Endothelial cell (in vitro differentiated cells): ENCODE data around the gene SLN. TPM values are rescaled to one million over a fixed set of nuclear protein-coding genes. Genes with fewer than 3 reads are reported as not detected.

ENCODE experiments used
- DNase-seq: peaks from one replicate; pipeline ENCODE4 v3.0.0; 2021; ENCODE audit warnings: low spot score
- H3K27ac Mint-ChIP-seq: one replicate; pipeline ENCODE4 v1.8.0; 2021; ENCODE audit warnings: mixed read lengths, inconsistent platforms; ENCODE audit not compliant: unreplicated experiment
- H3K27me3 Mint-ChIP-seq: one replicate; pipeline ENCODE4 v1.8.0; 2021; ENCODE audit warnings: mild to moderate bottlenecking, moderate library complexity, mixed read lengths, inconsistent platforms; ENCODE audit not compliant: unreplicated experiment
- H3K36me3 Mint-ChIP-seq: one replicate; pipeline ENCODE4 v1.8.0; 2021; ENCODE audit warnings: mild to moderate bottlenecking, low read depth, mixed read lengths, inconsistent platforms; ENCODE audit not compliant: unreplicated experiment
- H3K4me1 Mint-ChIP-seq: one replicate; pipeline ENCODE4 v1.8.0; 2021; ENCODE audit warnings: mild to moderate bottlenecking, mixed read lengths, inconsistent platforms; ENCODE audit not compliant: unreplicated experiment
- H3K4me3 Mint-ChIP-seq: one replicate; pipeline ENCODE4 v1.8.0; 2021; ENCODE audit warnings: mild to moderate bottlenecking, mixed read lengths, inconsistent platforms; ENCODE audit not compliant: unreplicated experiment
- H3K9me3 Mint-ChIP-seq: one replicate; pipeline ENCODE4 v1.8.0; 2021; ENCODE audit warnings: mixed read lengths, inconsistent platforms; ENCODE audit not compliant: unreplicated experiment
- CTCF ChIP-seq: fragments of 200-600 bp; sonication (generic); IDR thresholded peaks from one replicate; pipeline ENCODE4 v1.5.0; 2021; ENCODE audit warnings: antibody characterized with exemption; ENCODE audit not compliant: unreplicated experiment
- total RNA-seq: library from RNA; stranded (reverse); fragmentation: NEBNext Ultra II Directional; extraction: Animal tissue kit (Norgen Biotek cat#: 25700); gene quantifications from one replicate; pipeline ENCODE4 v1.2.1, GENCODE V29; 2021; ENCODE audit not compliant: unreplicated experiment

Gene SLN
- total RNA-seq, 1 donor from 2014 or later = not detected

- no peak for TF ChIP-seq CTCF
- Mint-ChIP-seq H3K4me3 (no peak overlapping the region), H3K4me1 (no peaks in the 10 kb centered on the region), H3K36me3 (no peaks in the 10 kb centered on the region), H3K27me3 (no peaks in the 10 kb centered on the region), H3K9me3 (no peaks in the 10 kb centered on the region), H3K27ac (no peak overlapping the region)
- DNase-seq = no peak
Observed at GRCh38 chr11:107679255-107680024, 32.4 kb downstream of the SLN start.

DNA sequence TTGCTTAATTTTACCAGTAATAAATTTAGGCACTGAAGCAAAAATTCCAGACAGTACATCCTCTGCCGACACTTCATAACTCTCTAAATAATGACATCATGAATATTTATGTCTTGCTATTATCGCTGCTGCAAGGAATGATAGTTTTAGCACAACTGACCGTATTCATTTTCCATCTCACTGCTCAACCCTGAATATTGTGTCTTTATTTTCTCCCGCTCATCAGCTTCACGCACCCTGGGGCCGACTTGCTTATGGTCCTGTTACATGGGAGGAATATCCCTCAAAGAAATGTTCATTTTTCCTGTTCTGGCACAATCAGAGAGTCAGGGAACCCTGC is 33.3 kb downstream of the SLN start:
- no peak for TF ChIP-seq CTCF
- Mint-ChIP-seq H3K36me3 (no peaks in the 10 kb centered on the region), H3K27ac (no peak overlapping the region), H3K9me3 (no peaks in the 10 kb centered on the region), H3K4me1 (no peaks in the 10 kb centered on the region), H3K4me3 (no peak overlapping the region), H3K27me3 (no peaks in the 10 kb centered on the region)
- no peak for DNase-seq

DNA sequence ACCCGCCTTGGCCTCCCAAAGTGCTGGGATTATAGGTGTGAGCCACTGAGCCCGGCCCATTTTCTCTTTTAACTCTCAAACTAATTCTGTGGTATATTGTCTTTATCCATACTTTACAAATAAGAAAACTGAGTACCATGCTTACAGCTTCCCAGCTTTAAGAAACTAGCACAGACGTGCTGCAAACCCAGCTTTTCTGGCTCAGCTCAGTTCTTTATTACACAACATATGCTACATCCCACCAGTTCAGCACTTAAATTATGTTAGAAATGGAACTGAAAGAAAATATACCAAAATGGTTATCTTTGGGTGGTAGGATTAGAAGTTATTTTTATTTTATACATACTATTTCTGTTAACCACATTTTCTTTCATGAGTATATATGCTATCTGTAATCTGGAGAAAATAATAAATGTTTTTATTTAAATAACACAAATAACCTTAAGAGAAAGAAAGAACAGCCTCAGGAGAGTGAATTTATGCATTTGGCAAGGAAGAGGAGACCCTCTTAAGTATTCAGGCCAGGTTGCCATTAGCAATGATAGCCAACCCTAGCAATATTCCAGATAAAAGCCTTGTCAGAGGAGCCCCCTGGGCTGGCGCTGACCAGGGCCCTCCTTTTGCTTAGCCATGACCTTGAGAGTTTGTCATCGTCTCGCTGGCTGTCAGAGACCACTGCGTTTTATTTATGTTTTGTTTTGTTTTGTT is 33.8 kb downstream of the SLN start:
- no peak for DNase-seq
- no peak for TF ChIP-seq CTCF
- Mint-ChIP-seq H3K27ac (no peak overlapping the region), H3K4me1 (no peaks in the 10 kb centered on the region), H3K9me3 (no peaks in the 10 kb centered on the region), H3K27me3 (no peaks in the 10 kb centered on the region), H3K36me3 (no peaks in the 10 kb centered on the region), H3K4me3 (no peak overlapping the region)

- Mint-ChIP-seq H3K36me3 (no peaks in the 10 kb centered on the region), H3K27me3 (no peaks in the 10 kb centered on the region), H3K9me3 (no peaks in the 10 kb centered on the region), H3K4me1 (no peaks in the 10 kb centered on the region), H3K27ac (no peak overlapping the region), H3K4me3 (no peak overlapping the region)
- TF ChIP-seq CTCF = no peak
- DNase-seq = no peak
Observed at GRCh38 chr11:107676336-107677057, 35.4 kb downstream of the SLN start.
